Mesodermal cell (in vitro differentiated cells): Measurements from ENCODE around the gene ST14.
"Not testable (repeated sequence)": the region's sequence is repeated elsewhere in the genome, so short reads cannot be mapped to it uniquely, and the experiment has no call there.

Source experiments
- H3K27ac ChIP-seq: 2 replicates; pipeline ENCODE4 v1.7.0; 2013; ENCODE audit warnings: mild to moderate bottlenecking, low read depth, low read length, moderate library complexity; ENCODE audit not compliant: severe bottlenecking
- H3K36me3 ChIP-seq: 2 replicates; pipeline ENCODE4 v1.7.1; 2013; ENCODE audit warnings: mild to moderate bottlenecking, low read length, moderate library complexity; ENCODE audit not compliant: control insufficient read depth, insufficient read depth
- H3K4me1 ChIP-seq: one replicate; pipeline ENCODE4 v1.7.1; 2013; ENCODE audit warnings: mild to moderate bottlenecking, low read length; ENCODE audit not compliant: insufficient read depth, control insufficient read depth, poor library complexity, severe bottlenecking
- H3K4me3 ChIP-seq: 2 replicates; pipeline ENCODE4 v1.7.0; 2013; ENCODE audit warnings: low read length, control low read depth, mild to moderate bottlenecking; ENCODE audit not compliant: insufficient read depth, poor library complexity, severe bottlenecking; ENCODE audit errors: extremely low read depth
- H3K9me3 ChIP-seq: 2 replicates; pipeline ENCODE4 v1.7.1; 2013; ENCODE audit warnings: mild to moderate bottlenecking, low read length, moderate library complexity; ENCODE audit not compliant: control insufficient read depth
- WGBS, 2 experiments: methylation state at CpG; one replicate each; pipeline ENCODE4 v1.1.5; 2013; ENCODE audit warnings: missing lambda C conversion rate in 2 of 2; ENCODE audit not compliant: insufficient coverage in 2 of 2; 5-methylcytosine and 5-hydroxymethylcytosine counted together

ST14 gene

DNA sequence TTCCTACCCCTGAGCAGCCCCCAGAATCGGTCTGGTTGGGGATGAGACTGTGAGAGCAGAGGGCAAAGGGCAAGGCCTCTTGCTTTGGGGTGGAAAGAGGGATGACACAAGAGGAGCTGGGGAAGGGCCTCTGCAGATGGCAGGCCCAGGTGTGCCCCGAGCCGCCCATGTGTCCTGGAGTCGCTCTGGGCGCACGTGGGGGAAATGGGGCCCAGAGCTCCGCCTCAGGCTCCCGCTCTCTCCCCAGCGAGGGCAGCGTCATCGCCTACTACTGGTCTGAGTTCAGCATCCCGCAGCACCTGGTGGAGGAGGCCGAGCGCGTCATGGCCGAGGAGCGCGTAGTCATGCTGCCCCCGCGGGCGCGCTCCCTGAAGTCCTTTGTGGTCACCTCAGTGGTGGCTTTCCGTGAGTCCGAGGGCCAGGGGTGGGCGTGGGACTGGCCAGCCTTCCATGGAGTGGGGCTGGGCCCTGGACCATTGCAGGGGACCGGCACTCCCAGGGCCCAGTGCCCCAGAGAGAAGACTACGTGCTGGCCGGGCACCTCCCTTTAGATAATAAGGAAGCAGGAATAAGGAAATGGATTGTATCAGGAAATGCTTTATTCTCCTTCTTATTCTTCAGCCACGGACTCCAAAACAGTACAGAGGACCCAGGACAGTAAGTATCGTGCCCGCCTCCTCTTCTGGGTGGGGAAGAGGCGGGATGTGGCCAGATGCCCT lies 30.1 kb downstream of the ST14 start:
- Histone ChIP-seq H3K9me3 (no peaks in the 10 kb centered on the region), H3K4me3 (no peak overlapping the region), H3K4me1 (no peaks in the 10 kb centered on the region), H3K36me3 (no peaks in the 10 kb centered on the region), H3K27ac (no peak overlapping the region)
- 96 to 97% methylated on average over 22 to 30 of the region's 32 CpGs for WGBS, 2 experiments

DNA sequence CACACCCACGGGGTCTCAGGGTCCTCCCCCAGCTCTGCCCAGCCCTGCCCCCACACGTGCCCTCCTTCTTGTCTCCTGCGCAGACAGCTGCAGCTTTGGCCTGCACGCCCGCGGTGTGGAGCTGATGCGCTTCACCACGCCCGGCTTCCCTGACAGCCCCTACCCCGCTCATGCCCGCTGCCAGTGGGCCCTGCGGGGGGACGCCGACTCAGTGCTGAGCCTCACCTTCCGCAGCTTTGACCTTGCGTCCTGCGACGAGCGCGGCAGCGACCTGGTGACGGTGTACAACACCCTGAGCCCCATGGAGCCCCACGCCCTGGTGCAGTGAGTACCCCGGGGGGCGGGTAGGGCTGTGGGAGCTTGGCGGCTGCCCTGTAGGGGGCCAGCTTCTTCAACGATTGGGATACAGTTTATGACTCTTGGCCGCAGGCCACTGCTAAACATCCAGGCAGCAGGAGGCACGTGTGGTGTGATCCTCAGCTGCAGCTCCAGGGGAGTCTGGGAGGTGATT lies 30.8 kb downstream of the ST14 start:
- no peak overlapping the region for H3K27ac ChIP-seq
- no peaks in the 10 kb centered on the region for H3K9me3 ChIP-seq
- H3K4me3 ChIP-seq: no peak overlapping the region
- H3K36me3 ChIP-seq: no peaks in the 10 kb centered on the region
- H3K4me1 ChIP-seq: no peaks in the 10 kb centered on the region
- 90 to 94% methylated on average over 20 to 29 of the region's 29 CpGs for WGBS, 2 experiments

DNA sequence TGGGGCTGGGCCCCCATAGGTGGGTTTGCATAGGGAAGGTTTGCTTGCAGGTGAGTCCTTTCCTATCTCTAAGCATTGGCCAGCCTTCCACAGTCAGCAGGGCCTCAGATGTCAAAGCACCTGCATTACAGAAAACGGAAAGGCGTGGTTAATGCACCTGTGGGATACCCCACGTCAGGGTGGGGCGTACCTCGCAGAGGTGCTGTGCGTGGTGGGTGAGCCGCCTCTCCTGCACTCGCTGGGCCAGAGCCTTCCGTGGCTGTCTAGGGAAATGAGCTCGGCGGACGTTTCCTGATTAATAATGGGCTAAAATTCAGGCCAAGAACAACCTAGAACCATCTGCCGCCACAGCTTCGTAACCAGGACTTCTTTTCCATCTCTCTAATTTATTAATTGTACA lies 32.3 kb downstream of the ST14 start:
- Histone ChIP-seq H3K9me3 (no peaks in the 10 kb centered on the region), H3K27ac (no peak overlapping the region), H3K36me3 (no peaks in the 10 kb centered on the region), H3K4me1 (no peaks in the 10 kb centered on the region), H3K4me3 (no peak overlapping the region)
- 92 to 94% methylated on average over 9 to 12 of the region's 14 CpGs for WGBS, 2 experiments

DNA sequence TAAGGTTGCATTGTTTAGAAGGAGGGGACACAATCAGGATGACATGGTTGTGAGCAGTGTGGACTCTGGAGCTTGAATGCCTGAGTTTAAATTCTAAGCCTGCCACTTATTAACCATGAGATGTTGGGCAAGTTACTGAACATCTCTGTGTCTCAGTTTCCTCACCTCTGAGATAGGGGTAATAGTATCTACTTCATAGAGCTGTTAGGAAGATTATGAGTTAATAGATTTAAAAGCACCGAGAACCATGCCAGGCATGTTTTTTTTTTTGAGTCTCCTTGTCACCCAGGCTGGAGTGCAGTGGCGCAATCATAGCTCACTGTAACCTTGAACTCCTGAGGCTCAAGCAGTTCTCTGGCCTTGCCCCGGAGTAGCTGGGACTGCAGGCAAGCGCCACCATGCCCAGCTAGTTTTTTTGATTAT lies 33.3 kb downstream of the ST14 start:
- Histone ChIP-seq H3K4me3 (no peak overlapping the region), H3K36me3 (no peaks in the 10 kb centered on the region), H3K9me3 (no peaks in the 10 kb centered on the region), H3K27ac (no peak overlapping the region), H3K4me1 (no peaks in the 10 kb centered on the region)
- WGBS, 2 experiments: 84 to 94% methylated on average over 2 to 4 of the region's 4 CpGs

DNA sequence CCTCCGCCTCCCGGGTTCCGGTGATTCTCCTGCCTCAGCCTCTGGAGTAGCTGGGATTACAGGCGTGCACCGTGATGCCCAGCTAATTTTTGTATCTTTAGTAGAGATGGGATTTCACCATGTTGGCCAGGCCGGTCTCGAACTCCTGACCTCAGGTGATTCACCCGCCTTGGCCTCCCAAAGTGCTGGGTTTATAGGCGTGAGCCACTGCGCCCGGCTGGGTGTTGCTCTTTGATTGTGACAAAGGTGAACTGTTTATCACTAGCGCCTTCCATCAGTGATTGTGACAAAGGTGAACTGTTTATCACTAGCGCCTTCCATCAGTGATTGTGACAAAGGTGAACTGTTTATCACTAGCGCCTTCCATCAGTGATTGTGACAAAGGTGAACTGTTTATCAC lies 34.0 kb downstream of the ST14 start:
- H3K36me3 ChIP-seq, H3K9me3 ChIP-seq, H3K4me1 ChIP-seq, H3K4me3 ChIP-seq, H3K27ac ChIP-seq: not testable (repeated sequence)
- 95 to 96% methylated on average over 9 of the region's 14 CpGs for WGBS, 2 experiments

DNA sequence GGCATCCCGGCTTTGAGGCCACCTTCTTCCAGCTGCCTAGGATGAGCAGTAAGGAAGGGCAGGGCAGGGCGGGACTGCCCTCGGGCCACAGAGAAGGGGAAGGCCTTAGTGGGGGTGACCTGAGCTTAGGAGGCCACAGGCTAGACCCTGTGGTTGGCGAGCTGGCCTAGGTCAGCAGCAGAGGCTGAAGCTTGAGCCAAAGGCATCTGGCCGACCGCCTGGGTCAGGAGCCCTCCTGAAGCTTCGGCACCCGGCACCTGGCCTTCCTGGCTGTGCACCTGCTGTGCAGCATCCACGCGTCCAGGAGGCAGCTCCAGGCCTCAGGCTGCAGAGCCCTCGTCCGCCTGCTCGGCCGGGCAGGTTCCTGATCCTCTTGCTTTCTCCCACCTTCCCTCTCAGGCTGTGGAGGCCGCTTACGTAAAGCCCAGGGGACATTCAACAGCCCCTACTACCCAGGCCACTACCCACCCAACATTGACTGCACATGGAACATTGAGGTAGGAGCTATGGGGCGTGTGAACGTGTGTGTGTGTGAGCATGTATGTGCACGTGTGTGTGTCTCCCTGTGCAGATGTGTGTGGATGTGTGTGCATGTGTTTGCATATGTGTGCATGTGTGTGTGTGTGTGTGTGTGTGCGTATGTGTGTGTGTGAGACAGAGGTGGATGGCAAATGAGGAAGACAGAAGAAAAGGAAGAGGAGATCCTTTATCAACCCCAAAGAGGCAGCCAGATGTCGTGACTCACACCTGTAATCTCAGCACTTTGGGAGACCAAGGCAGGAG lies 34.9 kb downstream of the ST14 start:
- H3K9me3 ChIP-seq: no peaks in the 10 kb centered on the region
- H3K4me3 ChIP-seq: no peak overlapping the region
- H3K4me1 ChIP-seq: no peaks in the 10 kb centered on the region
- no peak overlapping the region for H3K27ac ChIP-seq
- 92 to 95% methylated on average over 12 to 17 of the region's 21 CpGs for WGBS, 2 experiments
- no peaks in the 10 kb centered on the region for H3K36me3 ChIP-seq

DNA sequence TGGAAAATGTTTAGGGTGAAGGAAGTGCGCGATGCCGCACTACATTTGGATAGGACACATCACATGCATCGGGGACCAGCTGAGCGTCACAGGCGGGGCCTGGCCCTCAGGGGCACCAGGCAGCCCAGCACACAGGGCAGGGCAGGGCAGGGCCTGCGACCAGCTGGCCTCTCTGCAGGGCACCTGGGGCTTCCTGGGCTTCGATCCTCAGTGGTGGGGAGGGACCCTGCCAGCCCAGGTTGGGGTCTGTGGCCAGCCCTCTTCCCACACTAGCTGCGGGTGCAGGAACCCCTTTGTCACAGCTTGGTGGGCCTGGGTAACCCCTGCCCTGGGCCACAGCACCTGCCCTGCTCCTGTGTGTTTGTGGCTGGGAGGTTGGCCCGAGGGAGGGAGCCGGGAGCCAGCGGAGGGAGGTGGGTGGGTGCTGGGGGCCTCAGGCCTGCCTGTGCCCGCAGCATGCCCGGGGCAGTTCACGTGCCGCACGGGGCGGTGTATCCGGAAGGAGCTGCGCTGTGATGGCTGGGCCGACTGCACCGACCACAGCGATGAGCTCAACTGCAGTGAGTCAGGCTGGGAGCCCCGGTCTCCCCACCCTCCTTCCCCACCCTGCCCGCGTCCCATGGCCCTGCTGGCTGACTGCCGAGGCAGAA lies 37.9 kb downstream of the ST14 start:
- Histone ChIP-seq H3K9me3 (no peaks in the 10 kb centered on the region), H3K27ac (no peak overlapping the region), H3K4me1 (no peaks in the 10 kb centered on the region), H3K36me3 (no peaks in the 10 kb centered on the region), H3K4me3 (no peak overlapping the region)
- WGBS, 2 experiments: 94 to 98% methylated on average over 13 to 23 of the region's 27 CpGs

DNA sequence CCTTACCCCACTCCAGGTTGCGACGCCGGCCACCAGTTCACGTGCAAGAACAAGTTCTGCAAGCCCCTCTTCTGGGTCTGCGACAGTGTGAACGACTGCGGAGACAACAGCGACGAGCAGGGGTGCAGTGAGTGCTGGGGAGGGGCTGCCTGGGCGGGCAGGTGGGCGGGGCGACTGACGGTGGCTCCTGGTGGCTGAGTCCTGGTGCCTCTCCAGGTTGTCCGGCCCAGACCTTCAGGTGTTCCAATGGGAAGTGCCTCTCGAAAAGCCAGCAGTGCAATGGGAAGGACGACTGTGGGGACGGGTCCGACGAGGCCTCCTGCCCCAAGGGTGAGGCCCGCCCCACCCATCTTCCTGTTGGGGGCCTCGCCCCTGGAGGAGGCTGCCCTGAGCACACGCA lies 38.7 kb downstream of the ST14 start:
- H3K27ac ChIP-seq: no peak overlapping the region
- no peaks in the 10 kb centered on the region for H3K9me3 ChIP-seq
- no peaks in the 10 kb centered on the region for H3K36me3 ChIP-seq
- WGBS, 2 experiments: 89 to 90% methylated on average over 14 to 21 of the region's 22 CpGs
- no peaks in the 10 kb centered on the region for H3K4me1 ChIP-seq
- no peak overlapping the region for H3K4me3 ChIP-seq

DNA sequence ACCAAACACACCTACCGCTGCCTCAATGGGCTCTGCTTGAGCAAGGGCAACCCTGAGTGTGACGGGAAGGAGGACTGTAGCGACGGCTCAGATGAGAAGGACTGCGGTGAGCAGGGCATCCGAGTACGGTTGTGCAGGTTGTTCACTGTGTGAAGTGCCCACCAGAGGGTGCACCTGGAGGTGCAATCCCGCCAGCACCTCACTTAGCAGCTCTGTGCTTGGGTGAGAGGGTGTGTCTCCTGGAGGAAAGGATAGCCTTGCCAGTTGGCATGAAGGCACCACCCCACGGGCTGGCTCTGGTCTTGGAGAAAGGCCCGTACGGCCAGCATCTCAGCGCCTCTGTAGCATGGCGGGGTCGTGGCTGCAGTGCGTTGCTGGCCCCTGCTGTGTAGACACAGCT lies 39.4 kb downstream of the ST14 start:
- Histone ChIP-seq H3K4me1 (no peaks in the 10 kb centered on the region), H3K9me3 (no peaks in the 10 kb centered on the region), H3K36me3 (no peaks in the 10 kb centered on the region), H3K4me3 (no peak overlapping the region), H3K27ac (no peak overlapping the region)
- WGBS, 2 experiments: 94 to 99% methylated on average over 14 to 15 of the region's 15 CpGs

DNA sequence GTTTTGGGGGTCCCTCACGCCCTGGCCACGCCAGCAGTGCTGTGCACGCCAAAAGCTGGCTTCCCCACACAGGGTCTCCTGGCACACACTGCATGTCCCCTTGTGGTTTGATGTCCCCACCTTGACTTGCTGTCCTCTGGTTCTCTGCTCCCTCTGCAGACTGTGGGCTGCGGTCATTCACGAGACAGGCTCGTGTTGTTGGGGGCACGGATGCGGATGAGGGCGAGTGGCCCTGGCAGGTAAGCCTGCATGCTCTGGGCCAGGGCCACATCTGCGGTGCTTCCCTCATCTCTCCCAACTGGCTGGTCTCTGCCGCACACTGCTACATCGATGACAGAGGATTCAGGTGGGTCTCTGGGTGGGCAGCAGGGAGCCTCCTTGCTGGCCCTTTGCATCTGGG lies 40.2 kb downstream of the ST14 start:
- Histone ChIP-seq H3K4me3 (no peak overlapping the region), H3K9me3 (no peaks in the 10 kb centered on the region), H3K4me1 (no peaks in the 10 kb centered on the region), H3K27ac (no peak overlapping the region), H3K36me3 (no peaks in the 10 kb centered on the region)
- WGBS, 2 experiments: 92 to 96% methylated on average over 11 of the region's 12 CpGs
